Testis (tissue), 3 donors: ENCODE measurements around the gene BABAM2. TPM values are rescaled to one million over a fixed set of nuclear protein-coding genes. Genes with fewer than 3 reads are reported as not detected.

ENCODE experiments used
- DNase-seq: peaks from one replicate; pipeline ENCODE4 v3.0.0-alpha.2; 2019
- H3K27ac ChIP-seq, 2 donors: fragments of 200-600 bp; sonication (generic); one replicate each; pipeline ENCODE4 v1.5.1; 2019
- H3K27me3 ChIP-seq: fragments of 200-600 bp; sonication (generic); one replicate; pipeline ENCODE4 v1.5.1; 2019
- H3K36me3 ChIP-seq: fragments of 200-600 bp; sonication (generic); one replicate; pipeline ENCODE4 v1.5.1; 2017; ENCODE audit warnings: low read depth; ENCODE audit errors: missing control alignments
- H3K4me1 ChIP-seq: fragments of 200-600 bp; sonication (generic); one replicate; pipeline ENCODE4 v1.5.1; 2019
- H3K4me3 ChIP-seq, 2 donors: fragments of 200-600 bp; sonication (generic); one replicate each; pipeline ENCODE4 v1.5.1; 2017 to 2019
- H3K9me3 ChIP-seq: fragments of 200-600 bp; sonication (generic); one replicate; pipeline ENCODE4 v1.5.1; 2017
- POLR2A ChIP-seq: fragments of 450-650 bp; IDR thresholded peaks from one replicate; pipeline ENCODE4 v1.6.1; 2017; ENCODE audit warnings: antibody characterized with exemption, mild to moderate bottlenecking, moderate library complexity
- WGBS, 2 donors: methylation state at CpG; one replicate each; pipeline ENCODE4 v1.1.5; 2018; 5-methylcytosine and 5-hydroxymethylcytosine counted together
- intact Hi-C: fragments of 100-400 bp; cut with DNase I; formaldehyde crosslinking; loops from one replicate; pipeline ENCODE4 v1.15.1; 2023; ENCODE audit warnings: low total_unique reads
- polyA plus RNA-seq: library from polyadenylated mRNA; stranded (reverse); fragments of 350-450 nt; fragmentation: Illumina TruSeq; extraction: RNeasy Lipid Tissue Mini Kit (QIAGEN cat#74804); gene quantifications from one replicate; pipeline ENCODE4 v1.2.3, GENCODE V29; 2014; ENCODE audit warnings: low read depth, low replicate concordance; ENCODE audit not compliant: insufficient read depth
- total RNA-seq, 2 donors: library from RNA; depleted of rRNA; stranded (reverse); fragments of >200 nt; gene quantifications; one replicate each; pipeline ENCODE4 v1.2.3, GENCODE V29; 2016
- TF ChIP-seq, protein P1 (sequence below), 3 experiments: fragments of 450-650 bp in 2 of 3; fragments of 200-600 bp in 1 of 3; sonication (generic) in 1 of 3; IDR thresholded peaks; one replicate each; pipeline ENCODE4 v1.5.1; 2016 to 2019; ENCODE audit warnings: antibody characterized with exemption in 3 of 3, mild to moderate bottlenecking in 2 of 3, moderate library complexity in 1 of 3

The BABAM2 gene
- total and polyA plus RNA-seq, 3 donors from 2014 or later = 49.2 to 70.6 (median 59.1) TPM

DNA sequence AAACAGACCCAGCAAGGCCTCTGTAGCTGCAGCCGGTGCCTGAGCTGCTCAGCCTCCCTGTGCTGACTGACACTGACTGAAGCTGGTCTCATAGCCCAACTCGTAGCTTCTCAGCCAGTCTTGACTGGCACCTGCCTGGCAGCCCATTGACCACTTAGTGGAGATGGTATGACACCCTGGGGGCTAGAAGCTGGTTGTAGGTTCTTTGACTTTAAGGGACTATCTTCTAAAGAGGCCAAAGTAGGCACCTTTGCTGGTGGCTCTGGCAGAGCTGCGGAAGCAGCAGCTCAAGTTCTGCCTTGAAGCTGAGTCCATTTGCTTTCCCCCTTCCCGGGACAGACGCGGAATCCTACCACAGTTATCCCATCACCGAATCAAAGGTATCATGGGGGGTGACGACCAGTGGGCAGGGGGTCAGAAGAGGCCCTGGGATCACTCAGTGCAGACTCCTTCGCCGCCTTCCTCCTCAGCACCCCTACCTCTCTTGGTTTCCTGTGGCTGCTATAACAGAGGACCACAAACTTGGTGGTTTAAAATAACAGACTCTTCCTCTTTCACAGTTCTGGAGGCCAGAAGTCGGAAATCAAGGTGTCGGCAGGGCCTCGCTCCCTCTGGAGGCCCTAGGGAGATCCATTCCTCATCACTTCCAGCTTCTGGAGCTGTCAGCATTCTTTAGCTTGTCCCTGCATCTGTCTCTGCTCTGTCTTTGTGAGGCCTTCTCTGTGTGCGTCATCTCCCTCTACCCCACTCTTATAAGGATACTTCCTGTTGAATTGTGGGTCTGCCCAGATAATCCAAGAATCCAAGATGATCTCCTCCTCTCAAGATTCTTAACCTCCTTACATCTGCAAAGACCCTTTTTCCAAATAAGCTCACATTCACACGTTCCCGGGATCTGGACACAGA is 488.4 kb downstream of the BABAM2 start:
- Histone ChIP-seq H3K27me3 (no peaks in the 10 kb centered on the region), H3K9me3 (no peaks in the 10 kb centered on the region), H3K27ac (no peak overlapping the region), H3K36me3 (no peaks in the 10 kb centered on the region), H3K4me3 (no peak overlapping the region), H3K4me1 (no peaks in the 10 kb centered on the region)
- intact Hi-C loops = no loop called here
- no peak for TF ChIP-seq POLR2A
- TF ChIP-seq, protein P1, sequence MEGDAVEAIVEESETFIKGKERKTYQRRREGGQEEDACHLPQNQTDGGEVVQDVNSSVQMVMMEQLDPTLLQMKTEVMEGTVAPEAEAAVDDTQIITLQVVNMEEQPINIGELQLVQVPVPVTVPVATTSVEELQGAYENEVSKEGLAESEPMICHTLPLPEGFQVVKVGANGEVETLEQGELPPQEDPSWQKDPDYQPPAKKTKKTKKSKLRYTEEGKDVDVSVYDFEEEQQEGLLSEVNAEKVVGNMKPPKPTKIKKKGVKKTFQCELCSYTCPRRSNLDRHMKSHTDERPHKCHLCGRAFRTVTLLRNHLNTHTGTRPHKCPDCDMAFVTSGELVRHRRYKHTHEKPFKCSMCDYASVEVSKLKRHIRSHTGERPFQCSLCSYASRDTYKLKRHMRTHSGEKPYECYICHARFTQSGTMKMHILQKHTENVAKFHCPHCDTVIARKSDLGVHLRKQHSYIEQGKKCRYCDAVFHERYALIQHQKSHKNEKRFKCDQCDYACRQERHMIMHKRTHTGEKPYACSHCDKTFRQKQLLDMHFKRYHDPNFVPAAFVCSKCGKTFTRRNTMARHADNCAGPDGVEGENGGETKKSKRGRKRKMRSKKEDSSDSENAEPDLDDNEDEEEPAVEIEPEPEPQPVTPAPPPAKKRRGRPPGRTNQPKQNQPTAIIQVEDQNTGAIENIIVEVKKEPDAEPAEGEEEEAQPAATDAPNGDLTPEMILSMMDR (IDR thresholded peaks at IDR 0.05) = no peak
- DNase-seq = no peak
- 73 to 85% methylated on average over 16 of the region's 16 CpGs for WGBS, 2 donors

DNA sequence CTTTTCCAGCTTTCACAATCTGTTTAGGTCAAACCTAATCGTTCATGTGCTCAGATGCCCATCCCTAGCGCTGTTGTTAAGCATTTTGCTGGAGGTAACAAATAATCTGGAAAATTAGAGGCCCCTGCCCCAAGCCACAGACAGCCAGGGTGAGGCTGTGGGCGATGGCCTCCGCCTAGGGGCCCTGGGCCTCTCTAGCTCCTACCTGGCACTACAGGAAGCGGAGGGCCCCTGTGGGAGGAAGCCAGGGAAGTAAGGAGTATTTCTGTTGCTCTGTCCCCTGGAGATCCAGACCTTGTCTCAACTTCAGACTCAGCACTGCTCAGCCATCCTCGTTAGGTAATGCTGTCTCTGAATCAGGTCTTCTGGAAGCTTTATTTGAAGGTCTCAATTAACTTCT is 489.7 kb downstream of the BABAM2 start:
- 85 to 92% methylated on average over 6 of the region's 6 CpGs for WGBS, 2 donors
- Histone ChIP-seq H3K36me3 (no peaks in the 10 kb centered on the region), H3K27ac (no peak overlapping the region), H3K4me1 (no peaks in the 10 kb centered on the region), H3K27me3 (no peaks in the 10 kb centered on the region), H3K4me3 (no peak overlapping the region), H3K9me3 (no peaks in the 10 kb centered on the region)
- intact Hi-C loops = no loop called here
- no peak for DNase-seq
- TF ChIP-seq POLR2A = no peak
- TF ChIP-seq, protein P1 (IDR thresholded peaks at IDR 0.05) = no peak

DNA sequence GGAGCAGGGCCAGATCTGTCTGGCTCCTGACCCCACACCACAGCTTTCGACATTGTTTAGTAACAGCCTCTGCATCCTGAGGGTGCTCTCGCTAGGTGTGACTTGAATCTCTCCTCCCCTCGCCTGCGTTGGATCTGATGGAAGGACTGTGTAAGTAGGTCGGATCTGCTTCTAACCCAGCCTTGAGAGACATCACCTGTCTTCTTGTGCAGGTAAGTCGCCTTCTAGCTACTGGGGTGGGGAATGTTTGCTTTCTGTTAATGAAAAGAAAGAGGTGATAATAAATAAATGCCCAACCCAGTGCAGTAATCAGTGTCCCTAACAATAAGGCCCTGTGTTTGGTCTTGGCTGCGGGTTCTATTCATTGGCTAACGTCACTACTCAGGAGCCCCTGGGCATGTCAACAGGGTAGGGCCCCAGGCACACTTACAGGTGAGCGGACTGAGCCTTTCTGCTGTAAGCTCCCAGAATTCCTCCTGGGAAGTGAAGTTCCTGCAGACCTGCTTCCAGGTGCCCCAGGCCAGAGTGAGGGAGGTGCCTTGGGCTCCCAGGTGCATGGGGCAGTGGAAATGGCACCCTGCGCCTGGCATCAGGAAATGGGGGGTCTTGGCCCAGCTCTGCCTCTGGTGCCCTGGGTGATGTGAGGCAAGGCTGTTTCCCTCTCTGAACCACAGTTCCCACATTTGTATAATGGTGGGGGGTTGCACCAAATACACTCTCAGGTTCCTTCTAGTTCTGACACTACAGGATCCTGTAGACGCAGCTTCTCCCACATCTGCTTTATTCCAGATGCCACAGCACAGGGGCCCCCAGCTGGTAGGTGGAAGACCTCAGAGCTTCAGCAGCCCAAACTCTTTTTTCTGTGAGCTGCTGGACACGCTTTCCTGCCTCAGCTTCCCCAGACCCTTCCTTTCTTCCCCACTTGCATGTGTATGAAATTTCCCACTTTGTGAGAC is 491.0 kb downstream of the BABAM2 start:
- Histone ChIP-seq H3K9me3 (no peaks in the 10 kb centered on the region), H3K27ac (no peak overlapping the region), H3K4me3 (no peak overlapping the region), H3K36me3 (no peaks in the 10 kb centered on the region), H3K27me3 (no peaks in the 10 kb centered on the region), H3K4me1 (no peaks in the 10 kb centered on the region)
- WGBS, 2 donors = 91 to 93% methylated on average over 12 of the region's 12 CpGs
- intact Hi-C loops = no loop called here
- TF ChIP-seq, protein P1 (IDR thresholded peaks at IDR 0.05) = no peak
- TF ChIP-seq POLR2A = no peak
- DNase-seq = no peak

DNA sequence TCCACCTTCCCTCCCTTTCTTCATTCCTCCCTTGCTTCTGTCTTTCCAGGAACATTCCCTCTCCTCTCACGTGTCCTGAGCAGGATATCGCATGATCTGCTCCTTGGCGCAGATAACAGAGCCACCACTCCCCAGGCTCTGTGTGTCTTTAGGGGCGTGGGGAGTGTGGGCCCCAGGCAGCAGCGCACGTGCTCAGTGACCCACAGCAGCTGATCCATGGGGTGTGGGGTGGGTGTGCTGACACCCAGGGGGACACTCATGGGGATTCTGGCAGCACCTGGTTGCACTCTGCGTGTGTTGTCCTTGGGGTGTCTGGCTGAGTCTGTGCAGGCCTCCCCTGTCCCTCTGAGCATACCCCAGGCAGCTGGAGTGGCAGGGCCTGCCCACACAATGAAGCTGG is 492.2 kb downstream of the BABAM2 start:
- DNase-seq = no peak
- H3K36me3 ChIP-seq = no peaks in the 10 kb centered on the region

More for the DNA sequence above, 492.2 kb downstream of the BABAM2 start:
- Histone ChIP-seq H3K9me3 (no peaks in the 10 kb centered on the region), H3K27ac (no peak overlapping the region), H3K27me3 (no peaks in the 10 kb centered on the region), H3K4me3 (no peak overlapping the region), H3K4me1 (no peaks in the 10 kb centered on the region)
- intact Hi-C loops = no loop called here
- TF ChIP-seq, protein P1 (IDR thresholded peaks at IDR 0.05) = no peak
- no peak for TF ChIP-seq POLR2A
- 75 to 81% methylated on average over 6 to 7 of the region's 7 CpGs for WGBS, 2 donors
